ENCODE data around the gene SLC1A4.
"Not testable (repeated sequence)": the region's sequence is repeated elsewhere in the genome, so short reads cannot be mapped to it uniquely, and the experiment has no call there.

The SLC1A4 gene

GRCh38 chr2:65026154-65026553 is 37.0 kb downstream of the SLC1A4 start:
- no peak for DNase-seq (ENCODE audit: low read depth)

GRCh38 chr2:65026704-65027464 is 37.7 kb downstream of the SLC1A4 start:
- DNase-seq (ENCODE audit: low read depth), result no peak

- peak; percentile 63 for DNase-seq (ENCODE audit: low read depth)
Measured at GRCh38 chr2:65027616-65028244, 38.5 kb downstream of the SLC1A4 start.

- DNase-seq (ENCODE audit: low read depth), result no peak
Measured at GRCh38 chr2:65030476-65031332, 41.5 kb downstream of the SLC1A4 start.

GRCh38 chr2:65031341-65032018 is 42.3 kb downstream of the SLC1A4 start:
- no peak for DNase-seq (ENCODE audit: low read depth)

- DNase-seq (ENCODE audit: low read depth), result no peak
Measured at GRCh38 chr2:65032019-65032975, 43.1 kb downstream of the SLC1A4 start.

- DNase-seq (ENCODE audit: low read depth), result peak; percentile 38
Measured at GRCh38 chr2:65033178-65033577, 44.0 kb downstream of the SLC1A4 start.

- DNase-seq (ENCODE audit: low read depth), result not testable (repeated sequence)
Measured at GRCh38 chr2:65033667-65034066, 44.5 kb downstream of the SLC1A4 start.

GRCh38 chr2:65035351-65035943 is 46.2 kb downstream of the SLC1A4 start:
- no peak for DNase-seq (ENCODE audit: low read depth)

GRCh38 chr2:65037178-65037577 is 48.0 kb downstream of the SLC1A4 start:
- no peak for DNase-seq (ENCODE audit: low read depth)

GRCh38 chr2:65039640-65040039 is 50.4 kb downstream of the SLC1A4 start:
- no peak for DNase-seq (ENCODE audit: low read depth)

GRCh38 chr2:65040400-65041261 is 51.4 kb downstream of the SLC1A4 start:
- peak; percentile 85 for DNase-seq (ENCODE audit: low read depth)

GRCh38 chr2:65043001-65043400 is 53.8 kb downstream of the SLC1A4 start:
- DNase-seq (ENCODE audit: low read depth), result no peak

GRCh38 chr2:65044097-65044735 is 55.0 kb downstream of the SLC1A4 start:
- no peak for DNase-seq (ENCODE audit: low read depth)

- peak; percentile 80 for DNase-seq (ENCODE audit: low read depth)
Measured at GRCh38 chr2:65045651-65046050, 56.5 kb downstream of the SLC1A4 start.

- DNase-seq (ENCODE audit: low read depth), result no peak
Measured at GRCh38 chr2:65046633-65047407, 57.6 kb downstream of the SLC1A4 start.

GRCh38 chr2:65049010-65049639 is 59.9 kb downstream of the SLC1A4 start:
- DNase-seq (ENCODE audit: low read depth), result no peak

- peak; percentile 54 for DNase-seq (ENCODE audit: low read depth)
Measured at GRCh38 chr2:65050931-65051330, 61.7 kb downstream of the SLC1A4 start.
